Gastroesophageal sphincter (tissue), 4 donors: ENCODE results near the gene ELMOD3. TPM values are rescaled to one million over a fixed set of nuclear protein-coding genes. Genes with fewer than 3 reads are reported as not detected.

Source experiments
- ATAC-seq: fragments of 150-250 bp; one replicate; pipeline ENCODE4 v1.9.1; 2016; ENCODE audit warnings: mild to moderate bottlenecking, moderate library complexity
- H3K27ac ChIP-seq, 4 donors: fragments of 200-600 bp; sonication (generic) in 3 of 4; 1 replicate in 3 of 4; 2 replicates in 1 of 4; pipeline ENCODE4 v1.5.1; 2016 to 2019
- H3K27me3 ChIP-seq: fragments of 200-600 bp; sonication (generic); one replicate; pipeline ENCODE4 v1.5.1; 2019
- H3K36me3 ChIP-seq, 2 donors: fragments of 200-600 bp; sonication (generic); one replicate each; pipeline ENCODE4 v1.5.1; 2019; ENCODE audit warnings: control low read depth in 1 of 2
- H3K4me1 ChIP-seq, 3 donors: fragments of 200-600 bp; sonication (generic); 1 replicate in 2 of 3; 2 replicates in 1 of 3; pipeline ENCODE4 v1.5.1; 2016 to 2019; ENCODE audit warnings: control low read depth in 2 of 3
- H3K4me3 ChIP-seq, 2 donors: fragments of 200-600 bp; sonication (generic); one replicate each; pipeline ENCODE4 v1.5.1; 2019; ENCODE audit warnings: mild to moderate bottlenecking in 1 of 2, moderate library complexity in 1 of 2
- H3K9me3 ChIP-seq, 3 donors: fragments of 200-600 bp; sonication (generic); one replicate each; pipeline ENCODE4 v1.5.1; 2017 to 2019; ENCODE audit warnings: control low read depth in 2 of 3
- EP300 ChIP-seq: sonication (generic); formaldehyde crosslinking; IDR thresholded peaks from one replicate; pipeline ENCODE4 v1.6.1; 2017; ENCODE audit warnings: antibody characterized with exemption, mild to moderate bottlenecking
- POLR2A ChIP-seq, 2 donors: fragments of 450-650 bp; IDR thresholded peaks; one replicate each; pipeline ENCODE4 v1.6.1; 2017; ENCODE audit warnings: antibody characterized with exemption in 2 of 2, mild to moderate bottlenecking in 2 of 2, moderate library complexity in 1 of 2
- POLR2AphosphoS5 ChIP-seq: sonication (generic); formaldehyde crosslinking; IDR thresholded peaks from one replicate; pipeline ENCODE4 v1.6.1; 2017; ENCODE audit warnings: antibody characterized with exemption
- WGBS, 2 donors: methylation state at CpG; one replicate each; pipeline ENCODE4 v1.1.5; 2018; ENCODE audit warnings: low coverage in 1 of 2; 5-methylcytosine and 5-hydroxymethylcytosine counted together
- total RNA-seq, 4 donors: library from RNA; depleted of rRNA; stranded (reverse); fragments of >200 nt; gene quantifications; one replicate each; pipeline ENCODE4 v1.1.0, GENCODE V29; 2016
- TF ChIP-seq, protein P1 (sequence below), 4 experiments: fragments of 200-600 bp in 2 of 4; fragments of 450-650 bp in 2 of 4; sonication (generic) in 1 of 4; IDR thresholded peaks; one replicate each; pipeline ENCODE4 v1.5.1; 2017 to 2019; ENCODE audit warnings: antibody characterized with exemption in 4 of 4, mild to moderate bottlenecking in 2 of 4, moderate library complexity in 2 of 4

Gene ELMOD3
- total RNA-seq, 4 donors from 2014 or later: 12.4 to 25.8 (median 18.0) TPM

DNA sequence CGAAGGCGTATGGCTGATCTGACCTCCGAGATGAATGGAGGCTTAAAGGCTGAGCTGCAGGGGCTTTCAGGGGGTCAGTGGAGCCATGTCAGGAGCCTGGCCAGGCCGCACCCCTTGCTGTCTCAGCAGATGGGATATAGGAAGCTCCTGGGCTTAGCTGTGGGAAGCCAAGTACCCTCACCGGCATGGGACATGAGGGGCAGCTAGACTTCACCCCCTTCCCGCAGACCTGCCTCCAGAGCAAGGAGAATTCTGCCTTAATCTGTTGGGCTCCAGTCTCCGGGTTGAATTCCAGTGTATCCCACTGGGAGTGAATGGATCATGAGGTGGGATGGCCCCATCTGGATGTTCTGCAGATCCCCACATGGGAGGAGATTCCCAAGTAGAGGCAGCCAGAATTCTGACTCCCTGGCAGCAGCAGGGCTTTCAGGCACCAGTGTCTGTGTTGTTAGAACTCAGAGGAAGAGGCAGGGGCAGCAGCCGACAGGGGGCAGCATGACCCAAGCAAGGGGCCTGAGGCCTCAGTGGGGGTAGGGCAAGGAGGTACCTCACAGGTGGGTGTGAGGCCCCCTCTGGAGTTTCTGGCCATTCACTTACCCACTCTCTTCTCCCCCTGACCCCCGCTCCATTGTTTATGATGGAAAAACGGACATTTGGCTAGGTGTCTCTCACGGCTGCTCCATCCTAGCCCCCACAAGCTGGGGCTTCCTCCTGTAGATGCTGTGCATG is 36.5 kb downstream of the ELMOD3 start:
- Histone ChIP-seq H3K36me3 (peaks cover 0 to 83% of the 10 kb centered on the region in 2 donors), H3K9me3 (no peaks in the 10 kb centered on the region), H3K4me1 (peaks cover 0 to 13% (median 0%) of the 10 kb centered on the region in 3 donors), H3K27me3 (no peaks in the 10 kb centered on the region), H3K27ac (no peak overlapping the region), H3K4me3 (no peak overlapping the region)
- peak; percentile 57 for ATAC-seq
- 63% methylated on average over 4 of the region's 11 CpGs; no CpG with 5 or more reads in 1 of the 2 donors for WGBS, 2 donors
- TF ChIP-seq, protein P1, sequence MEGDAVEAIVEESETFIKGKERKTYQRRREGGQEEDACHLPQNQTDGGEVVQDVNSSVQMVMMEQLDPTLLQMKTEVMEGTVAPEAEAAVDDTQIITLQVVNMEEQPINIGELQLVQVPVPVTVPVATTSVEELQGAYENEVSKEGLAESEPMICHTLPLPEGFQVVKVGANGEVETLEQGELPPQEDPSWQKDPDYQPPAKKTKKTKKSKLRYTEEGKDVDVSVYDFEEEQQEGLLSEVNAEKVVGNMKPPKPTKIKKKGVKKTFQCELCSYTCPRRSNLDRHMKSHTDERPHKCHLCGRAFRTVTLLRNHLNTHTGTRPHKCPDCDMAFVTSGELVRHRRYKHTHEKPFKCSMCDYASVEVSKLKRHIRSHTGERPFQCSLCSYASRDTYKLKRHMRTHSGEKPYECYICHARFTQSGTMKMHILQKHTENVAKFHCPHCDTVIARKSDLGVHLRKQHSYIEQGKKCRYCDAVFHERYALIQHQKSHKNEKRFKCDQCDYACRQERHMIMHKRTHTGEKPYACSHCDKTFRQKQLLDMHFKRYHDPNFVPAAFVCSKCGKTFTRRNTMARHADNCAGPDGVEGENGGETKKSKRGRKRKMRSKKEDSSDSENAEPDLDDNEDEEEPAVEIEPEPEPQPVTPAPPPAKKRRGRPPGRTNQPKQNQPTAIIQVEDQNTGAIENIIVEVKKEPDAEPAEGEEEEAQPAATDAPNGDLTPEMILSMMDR (IDR thresholded peaks at IDR 0.05): peak in 3 of 4 experiments; percentile 56 to 78 (median 57)
- no peak for TF ChIP-seq POLR2AphosphoS5

DNA sequence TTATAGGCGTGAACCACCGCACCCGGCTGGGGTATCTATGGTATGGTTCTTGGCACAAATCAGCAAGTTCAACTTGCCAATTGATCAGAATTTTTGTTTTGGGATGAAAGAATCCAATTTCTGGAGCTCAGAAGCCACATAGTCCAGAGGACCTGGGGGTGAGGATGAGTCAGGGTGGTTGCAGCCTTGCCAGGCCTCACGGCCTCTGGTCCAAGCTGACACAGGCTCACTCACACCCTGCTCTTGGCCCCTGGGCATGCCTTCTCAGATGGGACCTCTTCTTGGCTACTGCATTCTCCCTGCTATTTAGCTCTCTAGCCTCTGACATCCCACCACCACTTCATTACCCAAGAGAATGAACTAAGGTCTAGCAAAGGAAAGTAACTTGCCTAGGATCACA is 39.3 kb downstream of the ELMOD3 start:
- no peak for ATAC-seq
- peaks cover 0 to 58% of the 10 kb centered on the region in 2 donors for H3K36me3 ChIP-seq
- H3K4me1 ChIP-seq: peaks cover 0 to 33% (median 0%) of the 10 kb centered on the region in 3 donors
- WGBS, 2 donors: 33% methylated on average over 1 of the region's 4 CpGs; no CpG with 5 or more reads in 1 of the 2 donors
- no peaks in the 10 kb centered on the region for H3K9me3 ChIP-seq
- no peak overlapping the region for H3K27ac ChIP-seq
- no peaks in the 10 kb centered on the region for H3K27me3 ChIP-seq
- H3K4me3 ChIP-seq: no peak overlapping the region
- TF ChIP-seq EP300: no peak
- no peak for TF ChIP-seq POLR2AphosphoS5
- TF ChIP-seq, protein P1 (IDR thresholded peaks at IDR 0.05): no peak
- no peak for TF ChIP-seq POLR2A (IDR thresholded peaks at IDR 0.05)

DNA sequence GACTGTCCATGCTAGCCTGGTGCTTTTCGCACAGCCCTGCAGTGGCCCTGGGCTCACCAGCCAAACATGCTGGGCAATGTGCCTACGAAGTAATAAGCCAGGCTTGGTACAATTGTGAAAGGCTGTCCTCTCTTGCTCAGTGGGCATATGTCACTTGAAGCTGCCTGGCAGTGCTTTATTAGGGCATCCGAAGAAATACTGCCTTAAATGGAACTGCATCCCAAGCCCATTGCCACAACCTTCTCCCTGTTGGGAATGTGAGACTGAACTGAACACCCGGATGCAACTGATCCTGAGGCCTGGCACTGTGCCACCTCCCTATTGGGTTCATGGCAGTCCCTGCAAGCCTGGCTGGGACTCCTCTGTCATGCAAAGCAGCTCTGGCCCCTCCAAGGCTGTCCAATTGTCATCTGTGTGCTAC is 39.7 kb downstream of the ELMOD3 start:
- Histone ChIP-seq H3K27me3 (no peaks in the 10 kb centered on the region), H3K27ac (no peak overlapping the region), H3K4me3 (no peak overlapping the region), H3K36me3 (peaks cover 0 to 58% of the 10 kb centered on the region in 2 donors), H3K4me1 (peaks cover 0 to 33% (median 0%) of the 10 kb centered on the region in 3 donors), H3K9me3 (no peaks in the 10 kb centered on the region)
- TF ChIP-seq POLR2A (IDR thresholded peaks at IDR 0.05): no peak
- TF ChIP-seq EP300: no peak
- no peak for TF ChIP-seq POLR2AphosphoS5
- TF ChIP-seq, protein P1 (IDR thresholded peaks at IDR 0.05): no peak
- peak; percentile 26 for ATAC-seq
- 61% methylated on average over 2 of the region's 4 CpGs; no CpG with 5 or more reads in 1 of the 2 donors for WGBS, 2 donors

DNA sequence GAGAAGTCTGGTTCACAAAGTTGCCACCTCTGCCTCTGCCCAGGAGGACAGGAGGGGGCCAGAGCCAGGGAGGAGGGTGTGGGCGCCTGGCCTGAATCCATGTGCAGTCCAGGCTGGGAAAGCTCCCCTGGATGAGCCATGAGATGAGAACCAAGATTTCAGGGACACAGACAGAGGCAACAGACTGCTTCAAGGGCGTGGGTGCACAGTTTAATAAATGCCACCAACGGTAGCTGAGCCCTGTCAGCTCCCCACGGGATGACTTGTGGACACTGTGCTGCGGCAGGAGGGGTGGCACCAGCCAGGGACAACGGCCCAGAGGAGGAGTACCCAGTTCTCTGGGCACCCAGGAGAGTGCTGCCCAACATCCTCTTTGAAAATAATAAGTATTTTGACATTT is 40.4 kb downstream of the ELMOD3 start:
- peaks cover 0 to 33% (median 0%) of the 10 kb centered on the region in 3 donors for H3K4me1 ChIP-seq
- no peak overlapping the region for H3K27ac ChIP-seq
- no peak overlapping the region for H3K4me3 ChIP-seq
- H3K27me3 ChIP-seq: no peaks in the 10 kb centered on the region
- H3K9me3 ChIP-seq: no peaks in the 10 kb centered on the region
- no peak for TF ChIP-seq EP300
- TF ChIP-seq, protein P1 (IDR thresholded peaks at IDR 0.05): no peak
- TF ChIP-seq POLR2AphosphoS5: no peak
- TF ChIP-seq POLR2A (IDR thresholded peaks at IDR 0.05): no peak
- H3K36me3 ChIP-seq: peaks cover 0 to 54% of the 10 kb centered on the region in 2 donors
- WGBS, 2 donors: 85% methylated on average over 4 of the region's 6 CpGs; no CpG with 5 or more reads in 1 of the 2 donors
- ATAC-seq: no peak
